DLD1 (cell line): ENCODE measurements around the gene SPOCK1.

Source experiments
- in situ Hi-C: cut with HindIII; loops from 2 replicates; pipeline ENCODE4 v1.10.0; 2017; ENCODE audit warnings: low sequenced_read_pairs

Gene SPOCK1

DNA sequence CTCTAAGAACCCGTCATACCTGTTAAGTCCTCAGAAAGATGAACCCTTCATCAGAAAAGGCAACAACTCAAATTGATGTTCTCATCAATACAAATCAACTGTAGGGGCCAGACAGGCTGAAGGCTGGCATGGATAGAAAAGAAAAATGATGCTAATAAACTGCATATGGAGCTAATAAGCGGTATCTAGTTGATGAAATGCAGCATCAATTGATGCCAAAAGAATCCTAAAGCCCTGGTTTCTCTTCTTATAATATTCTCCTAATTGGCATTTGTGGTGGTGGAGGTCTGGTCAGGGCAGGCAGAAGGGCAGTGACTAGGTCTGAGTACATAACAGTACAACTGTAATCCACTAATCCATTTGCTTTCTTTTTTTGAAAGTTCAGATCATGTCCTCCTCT is 322.5 kb downstream of the SPOCK1 start:
- in situ Hi-C loops: no loop called here

- in situ Hi-C loops: no loop called here
Measured at GRCh38 chr5:137176126-137176525, 323.0 kb downstream of the SPOCK1 start.

- in situ Hi-C loops: no loop called here
Measured at GRCh38 chr5:137174196-137174595, 324.9 kb downstream of the SPOCK1 start.

GRCh38 chr5:137172258-137172657 is 326.9 kb downstream of the SPOCK1 start:
- in situ Hi-C loops: no loop called here

DNA sequence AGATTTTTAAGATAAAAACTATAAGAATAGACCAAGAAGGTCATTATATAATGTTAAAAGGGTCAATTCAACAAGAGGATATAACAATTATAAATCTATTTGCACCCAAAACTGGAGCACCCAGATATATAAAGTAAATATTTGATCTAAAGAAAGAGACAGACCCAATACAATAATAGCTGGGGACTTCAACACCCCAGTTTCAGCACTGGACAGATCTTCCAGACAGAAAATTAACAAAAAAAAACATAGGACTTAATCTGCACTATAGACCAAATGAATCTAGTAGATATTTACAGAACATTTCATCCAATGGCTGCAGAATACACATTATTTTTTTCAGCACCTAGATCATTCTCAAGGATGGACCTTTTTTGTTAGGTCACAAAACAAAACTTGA is 331.9 kb downstream of the SPOCK1 start:
- in situ Hi-C loops: no loop called here

DNA sequence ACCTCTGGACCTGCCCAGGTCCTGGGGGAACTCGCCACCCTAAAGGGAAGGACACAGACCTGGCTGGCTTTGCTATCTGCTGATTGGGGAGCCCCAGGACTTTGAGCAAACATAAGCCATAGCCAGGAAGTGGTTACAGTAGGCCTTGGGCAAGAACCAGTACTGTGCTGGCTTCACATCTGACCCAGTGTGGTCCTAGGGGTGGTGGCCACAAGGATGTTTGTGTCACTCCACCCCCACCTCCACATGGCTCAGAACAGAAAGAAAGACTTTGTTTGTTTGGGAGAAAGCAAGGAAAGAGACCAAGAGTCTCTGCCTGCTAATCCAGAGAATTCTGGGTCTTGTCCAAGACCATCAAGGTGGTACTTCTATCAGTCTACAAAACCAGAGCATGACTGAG is 334.2 kb downstream of the SPOCK1 start:
- in situ Hi-C loops: no loop called here

- in situ Hi-C loops: no loop called here
Measured at GRCh38 chr5:137164536-137164935, 334.6 kb downstream of the SPOCK1 start.

GRCh38 chr5:137158691-137159090 is 340.4 kb downstream of the SPOCK1 start:
- in situ Hi-C loops: no loop called here

GRCh38 chr5:137156180-137156579 is 342.9 kb downstream of the SPOCK1 start:
- in situ Hi-C loops: no loop called here

- in situ Hi-C loops: no loop called here
Measured at GRCh38 chr5:137155261-137156000, 343.7 kb downstream of the SPOCK1 start.

GRCh38 chr5:137152616-137153015 is 346.5 kb downstream of the SPOCK1 start:
- in situ Hi-C loops: no loop called here

- in situ Hi-C loops: no loop called here
Measured at GRCh38 chr5:137148655-137149054, 350.5 kb downstream of the SPOCK1 start.

DNA sequence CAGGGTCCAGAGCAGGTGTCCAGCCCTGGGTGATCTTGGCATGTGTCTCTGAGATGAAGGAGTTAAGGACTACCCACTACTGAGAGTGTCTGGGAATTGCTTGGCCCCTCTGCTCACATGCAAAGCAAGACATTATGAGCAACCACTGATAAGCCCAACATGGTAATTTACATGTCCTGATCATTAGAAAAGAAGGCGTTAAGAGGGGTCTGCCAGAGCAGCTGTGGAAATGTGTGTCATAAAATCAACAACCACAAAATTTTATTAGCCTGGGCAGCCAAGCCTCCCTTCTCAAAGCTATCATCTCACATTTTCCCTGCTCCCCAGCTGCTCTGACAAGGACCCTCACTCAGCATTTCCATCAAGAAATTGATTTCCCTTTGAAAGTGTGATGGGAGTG is 351.0 kb downstream of the SPOCK1 start:
- in situ Hi-C loops: no loop called here

DNA sequence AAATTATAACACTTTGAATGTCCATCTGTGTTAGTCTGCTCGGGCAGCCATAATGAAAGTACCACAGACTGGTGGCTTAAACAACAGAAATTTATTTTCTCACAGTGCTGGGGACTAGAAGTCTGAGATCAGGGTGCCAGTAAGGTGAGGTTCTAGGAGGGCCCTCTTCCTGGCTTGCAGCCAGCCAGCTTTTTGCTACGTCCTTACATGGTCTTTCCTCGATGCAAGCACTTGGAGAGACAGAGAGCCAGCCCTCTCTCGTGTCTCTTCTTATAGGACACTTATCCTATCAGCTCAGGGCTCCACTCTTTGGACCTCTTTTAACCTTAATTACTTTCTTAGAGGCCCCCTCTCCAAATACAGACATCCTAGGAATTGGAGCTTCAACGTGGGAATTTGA is 351.8 kb downstream of the SPOCK1 start:
- in situ Hi-C loops: no loop called here

DNA sequence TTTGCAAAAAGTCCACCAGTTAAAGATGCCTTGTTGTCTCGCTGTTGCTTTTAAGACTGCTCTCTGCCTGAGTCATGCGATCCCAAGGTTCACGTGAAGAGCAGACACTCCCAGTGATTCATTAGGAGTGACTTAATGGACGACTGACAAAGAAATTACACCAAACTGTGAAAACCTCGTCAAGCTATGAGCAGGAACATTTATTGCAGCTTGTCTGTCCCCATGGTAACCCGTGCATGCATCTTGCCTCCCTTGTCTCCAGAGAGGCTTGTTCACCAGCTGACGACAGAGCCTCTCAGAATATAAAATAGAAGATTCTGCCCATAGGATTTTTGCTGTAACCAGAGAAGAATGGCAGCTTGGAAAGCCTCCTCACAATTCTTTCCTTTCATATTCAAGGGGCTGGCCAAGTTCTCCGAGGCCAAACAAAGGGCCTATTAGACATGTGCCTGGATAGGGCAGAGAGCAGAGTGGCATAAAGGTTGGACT is 352.7 kb downstream of the SPOCK1 start:
- in situ Hi-C loops: no loop called here

DNA sequence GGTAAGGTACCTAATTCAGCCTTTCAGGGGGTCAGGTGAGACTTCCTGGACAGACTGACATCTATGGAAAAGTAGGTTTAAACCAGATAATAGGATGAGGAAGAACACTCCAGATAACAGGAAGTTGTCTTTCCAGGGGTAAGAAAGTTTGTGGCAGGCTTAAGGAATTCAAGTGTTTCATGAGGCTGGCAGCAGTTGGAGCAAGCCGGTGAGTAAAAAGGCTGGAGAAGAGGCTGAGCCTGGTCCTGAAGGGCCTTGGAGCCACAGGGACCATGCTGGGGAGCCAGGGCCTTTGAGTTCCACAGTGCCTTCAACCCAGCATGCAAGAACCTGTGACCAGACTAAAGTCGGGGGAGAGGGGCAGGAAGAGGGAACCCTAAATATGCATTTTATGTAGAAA is 353.4 kb downstream of the SPOCK1 start:
- in situ Hi-C loops: no loop called here

DNA sequence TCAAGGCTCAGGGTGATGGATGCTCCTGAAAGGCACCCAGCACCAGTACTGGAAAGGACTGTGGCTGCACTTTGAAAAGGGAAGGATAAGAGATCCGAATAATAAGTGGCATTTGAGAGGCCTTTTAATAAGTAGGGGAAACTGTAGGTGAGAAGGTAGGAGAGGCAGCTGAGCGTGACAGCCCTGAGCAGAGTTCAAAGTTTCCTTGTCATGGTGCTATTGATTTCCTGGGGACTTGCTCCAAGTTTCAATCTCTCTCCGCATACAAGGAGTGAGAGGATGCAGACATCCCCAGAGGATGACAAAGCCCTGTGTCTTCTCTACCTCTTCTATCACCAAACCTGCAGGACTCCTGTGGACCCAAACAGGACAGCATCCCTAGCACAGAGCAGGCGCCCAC is 354.5 kb downstream of the SPOCK1 start:
- in situ Hi-C loops: no loop called here

DNA sequence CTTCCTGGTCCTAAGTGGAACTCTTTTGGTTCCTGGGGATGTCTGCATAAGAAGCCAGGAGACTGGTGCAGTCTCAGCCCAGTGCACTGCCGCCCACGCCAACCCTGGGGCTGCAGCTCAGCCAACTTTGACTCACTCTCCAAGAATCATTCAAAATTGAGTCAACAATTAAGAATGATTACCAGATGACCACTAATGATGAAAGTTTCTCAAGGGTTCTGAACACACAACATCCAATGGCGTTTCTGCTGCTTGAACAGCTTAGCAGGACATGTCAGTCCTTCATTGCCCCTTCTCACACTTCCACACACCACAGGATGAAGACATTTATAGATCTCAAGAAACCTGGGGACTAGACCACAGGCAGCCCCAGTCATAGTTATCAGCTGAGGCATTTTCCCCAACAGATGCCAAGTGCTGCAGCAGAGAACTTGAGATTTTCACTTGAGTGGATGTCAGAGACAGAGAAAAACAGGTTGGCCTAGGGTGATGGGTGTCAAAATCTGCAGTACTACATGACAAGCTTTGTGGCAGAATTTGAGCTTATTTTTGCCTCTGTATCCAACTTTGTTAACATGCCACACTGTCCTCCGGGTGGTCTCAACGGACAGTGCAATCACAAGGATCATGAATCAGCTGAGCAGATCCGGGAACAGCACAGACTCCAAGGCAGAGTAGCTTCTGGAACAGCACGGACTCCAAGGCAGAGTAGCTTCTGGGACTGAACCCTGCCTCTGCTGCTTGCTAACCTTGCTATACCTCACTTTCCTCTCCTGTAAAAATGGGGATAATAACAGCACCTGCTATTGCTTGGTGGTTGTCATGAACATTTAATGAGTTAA is 356.1 kb downstream of the SPOCK1 start:
- in situ Hi-C loops: no loop called here

GRCh38 chr5:137142346-137142745 is 356.8 kb downstream of the SPOCK1 start:
- in situ Hi-C loops: no loop called here

- in situ Hi-C loops: no loop called here
Measured at GRCh38 chr5:137141779-137142178, 357.3 kb downstream of the SPOCK1 start.

GRCh38 chr5:137136991-137137632 is 362.0 kb downstream of the SPOCK1 start:
- in situ Hi-C loops: no loop called here
